GM12891 (cell line): ENCODE results near the gene TRAPPC12.

Experiments
- PAX5 ChIP-seq: IDR thresholded peaks from 2 replicates; pipeline ENCODE4 v1.6.1; 2011; ENCODE audit warnings: low read length, moderate library complexity, mild to moderate bottlenecking; ENCODE audit not compliant: insufficient read depth, severe bottlenecking
- POLR2A ChIP-seq: IDR thresholded peaks from 2 replicates; pipeline ENCODE4 v1.6.1; 2011; ENCODE audit warnings: low read depth, low read length, control low read depth
- POLR2AphosphoS5 ChIP-seq: IDR thresholded peaks from 2 replicates; pipeline ENCODE4 v1.6.1; 2011; ENCODE audit warnings: low read depth, low read length, control low read depth
- TAF1 ChIP-seq: IDR thresholded peaks from 2 replicates; pipeline ENCODE4 v1.6.1; 2011; ENCODE audit warnings: low read depth, low read length, control low read depth

DNA sequence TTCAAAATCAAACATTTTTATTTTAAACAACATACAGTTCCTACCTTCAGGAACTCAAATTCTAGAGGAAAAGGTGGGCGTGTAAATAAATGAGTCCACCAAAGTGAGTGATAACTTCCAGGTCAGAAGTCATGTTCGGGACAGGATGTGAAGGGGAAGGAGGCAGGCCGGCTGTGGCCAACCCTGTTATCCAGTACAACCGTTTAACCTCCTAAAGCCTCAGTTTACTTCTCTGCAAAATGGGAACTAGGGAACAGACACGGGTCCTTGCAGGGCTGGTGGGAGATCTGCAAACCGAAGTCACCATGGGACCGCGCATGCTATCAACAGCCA, 2.2 kb upstream of the TRAPPC12 start:
- TF ChIP-seq POLR2A (no peak), POLR2AphosphoS5 (no peak), TAF1 (no peak), PAX5 (no peak)
